OCI-LY7 (cell line): ENCODE measurements around the gene BDKRB1.

ENCODE experiments used
- EZH2phosphoT487 ChIP-seq: fragments of 200-600 bp; sonication (generic); IDR thresholded peaks from 2 replicates; pipeline ENCODE4 v1.6.1; 2018; ENCODE audit warnings: low read depth, borderline replicate concordance, mild to moderate bottlenecking, mixed run types, antibody characterized with exemption, low read length, moderate library complexity, mixed read lengths
- TF ChIP-seq, protein P1 (sequence below): fragments of 200-600 bp; sonication (generic); conservative IDR thresholded peaks from 2 replicates; pipeline ENCODE4 v1.5.1; 2014; ENCODE audit warnings: mild to moderate bottlenecking, antibody characterized with exemption, low read length, moderate library complexity, mixed read lengths

DNA sequence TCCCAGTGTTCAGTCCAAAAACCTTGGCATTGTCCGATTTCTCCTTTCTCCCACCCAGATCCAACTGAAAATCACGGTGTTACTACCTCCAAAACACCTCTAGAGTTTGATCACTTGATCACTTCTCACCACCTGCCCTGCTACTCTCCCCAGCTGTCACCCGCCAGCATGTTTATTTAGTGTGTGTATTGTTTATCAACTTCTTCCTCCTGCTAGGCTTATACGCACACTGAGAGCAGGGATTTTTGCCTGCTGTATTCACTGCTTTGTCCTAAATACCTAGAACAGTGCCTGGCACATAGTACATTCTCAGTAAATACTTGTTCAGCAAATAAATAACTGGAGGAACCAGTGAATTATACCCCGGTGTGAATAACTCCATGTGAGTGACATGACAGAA lies 5.0 kb downstream of the BDKRB1 start:
- TF ChIP-seq, protein P1, sequence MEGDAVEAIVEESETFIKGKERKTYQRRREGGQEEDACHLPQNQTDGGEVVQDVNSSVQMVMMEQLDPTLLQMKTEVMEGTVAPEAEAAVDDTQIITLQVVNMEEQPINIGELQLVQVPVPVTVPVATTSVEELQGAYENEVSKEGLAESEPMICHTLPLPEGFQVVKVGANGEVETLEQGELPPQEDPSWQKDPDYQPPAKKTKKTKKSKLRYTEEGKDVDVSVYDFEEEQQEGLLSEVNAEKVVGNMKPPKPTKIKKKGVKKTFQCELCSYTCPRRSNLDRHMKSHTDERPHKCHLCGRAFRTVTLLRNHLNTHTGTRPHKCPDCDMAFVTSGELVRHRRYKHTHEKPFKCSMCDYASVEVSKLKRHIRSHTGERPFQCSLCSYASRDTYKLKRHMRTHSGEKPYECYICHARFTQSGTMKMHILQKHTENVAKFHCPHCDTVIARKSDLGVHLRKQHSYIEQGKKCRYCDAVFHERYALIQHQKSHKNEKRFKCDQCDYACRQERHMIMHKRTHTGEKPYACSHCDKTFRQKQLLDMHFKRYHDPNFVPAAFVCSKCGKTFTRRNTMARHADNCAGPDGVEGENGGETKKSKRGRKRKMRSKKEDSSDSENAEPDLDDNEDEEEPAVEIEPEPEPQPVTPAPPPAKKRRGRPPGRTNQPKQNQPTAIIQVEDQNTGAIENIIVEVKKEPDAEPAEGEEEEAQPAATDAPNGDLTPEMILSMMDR = no peak
- TF ChIP-seq EZH2phosphoT487 = no peak
